Esophagus muscularis mucosa (tissue), 4 donors: Measurements from ENCODE around the gene ACSBG1.

Experiments
- EP300 ChIP-seq: sonication (generic); formaldehyde crosslinking; IDR thresholded peaks from one replicate; pipeline ENCODE4 v1.6.1; 2017; ENCODE audit warnings: antibody characterized with exemption
- POLR2A ChIP-seq: fragments of 450-650 bp; IDR thresholded peaks from one replicate; pipeline ENCODE4 v1.6.1; 2017; ENCODE audit warnings: antibody characterized with exemption, moderate library complexity, mild to moderate bottlenecking, low read depth
- TF ChIP-seq, protein P1 (sequence below), 3 experiments: fragments of 200-600 bp in 2 of 3; fragments of 450-650 bp in 1 of 3; sonication (generic) in 2 of 3; IDR thresholded peaks; one replicate each; pipeline ENCODE4 v1.5.1; 2017 to 2019; ENCODE audit warnings: antibody characterized with exemption in 3 of 3, mild to moderate bottlenecking in 2 of 3, moderate library complexity in 1 of 3

DNA sequence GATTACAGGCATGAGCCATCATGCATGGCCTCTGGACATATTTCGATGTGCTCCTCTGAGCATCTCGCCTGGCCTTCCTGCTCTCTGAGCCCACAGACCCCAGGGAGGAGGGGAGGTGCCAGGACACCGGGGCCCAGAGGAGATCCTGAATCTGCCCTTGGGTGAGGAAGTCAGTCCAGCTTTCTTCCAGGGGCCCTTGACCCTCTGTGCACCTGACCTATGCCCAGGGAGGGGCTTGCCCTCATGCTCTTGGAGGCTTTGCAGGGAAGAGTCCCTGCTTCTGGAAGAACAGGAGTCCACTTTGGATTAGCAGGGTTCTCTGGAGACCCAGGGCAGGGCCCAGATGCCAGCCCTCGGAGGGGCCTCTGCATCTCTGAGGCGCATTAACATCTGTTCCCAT lies 1.4 kb downstream of the ACSBG1 start:
- TF ChIP-seq POLR2A (no peak), EP300 (no peak)
- TF ChIP-seq, protein P1, sequence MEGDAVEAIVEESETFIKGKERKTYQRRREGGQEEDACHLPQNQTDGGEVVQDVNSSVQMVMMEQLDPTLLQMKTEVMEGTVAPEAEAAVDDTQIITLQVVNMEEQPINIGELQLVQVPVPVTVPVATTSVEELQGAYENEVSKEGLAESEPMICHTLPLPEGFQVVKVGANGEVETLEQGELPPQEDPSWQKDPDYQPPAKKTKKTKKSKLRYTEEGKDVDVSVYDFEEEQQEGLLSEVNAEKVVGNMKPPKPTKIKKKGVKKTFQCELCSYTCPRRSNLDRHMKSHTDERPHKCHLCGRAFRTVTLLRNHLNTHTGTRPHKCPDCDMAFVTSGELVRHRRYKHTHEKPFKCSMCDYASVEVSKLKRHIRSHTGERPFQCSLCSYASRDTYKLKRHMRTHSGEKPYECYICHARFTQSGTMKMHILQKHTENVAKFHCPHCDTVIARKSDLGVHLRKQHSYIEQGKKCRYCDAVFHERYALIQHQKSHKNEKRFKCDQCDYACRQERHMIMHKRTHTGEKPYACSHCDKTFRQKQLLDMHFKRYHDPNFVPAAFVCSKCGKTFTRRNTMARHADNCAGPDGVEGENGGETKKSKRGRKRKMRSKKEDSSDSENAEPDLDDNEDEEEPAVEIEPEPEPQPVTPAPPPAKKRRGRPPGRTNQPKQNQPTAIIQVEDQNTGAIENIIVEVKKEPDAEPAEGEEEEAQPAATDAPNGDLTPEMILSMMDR (IDR thresholded peaks at IDR 0.05): no peak
